GM12864 (cell line): ENCODE results near the gene MRPL18.
"Not testable (repeated sequence)": the region's sequence is repeated elsewhere in the genome, so short reads cannot be mapped to it uniquely, and the experiment has no call there.

Experiments used
- DNase-seq: peaks from one replicate; pipeline ENCODE4 v3.0.0-alpha.2; 2011; ENCODE audit warnings: low read depth
- H3K4me3 ChIP-seq: 2 replicates; pipeline ENCODE4 v1.5.1; 2011; ENCODE audit warnings: mild to moderate bottlenecking, low read depth, low read length, control low read depth
- TF ChIP-seq, protein P1 (sequence below): IDR thresholded peaks from 2 replicates; pipeline ENCODE4 v1.5.1; 2011; ENCODE audit warnings: low read depth, mild to moderate bottlenecking, moderate library complexity, low read length, control low read depth, inconsistent platforms; ENCODE audit errors: missing control alignments

The MRPL18 gene

DNA sequence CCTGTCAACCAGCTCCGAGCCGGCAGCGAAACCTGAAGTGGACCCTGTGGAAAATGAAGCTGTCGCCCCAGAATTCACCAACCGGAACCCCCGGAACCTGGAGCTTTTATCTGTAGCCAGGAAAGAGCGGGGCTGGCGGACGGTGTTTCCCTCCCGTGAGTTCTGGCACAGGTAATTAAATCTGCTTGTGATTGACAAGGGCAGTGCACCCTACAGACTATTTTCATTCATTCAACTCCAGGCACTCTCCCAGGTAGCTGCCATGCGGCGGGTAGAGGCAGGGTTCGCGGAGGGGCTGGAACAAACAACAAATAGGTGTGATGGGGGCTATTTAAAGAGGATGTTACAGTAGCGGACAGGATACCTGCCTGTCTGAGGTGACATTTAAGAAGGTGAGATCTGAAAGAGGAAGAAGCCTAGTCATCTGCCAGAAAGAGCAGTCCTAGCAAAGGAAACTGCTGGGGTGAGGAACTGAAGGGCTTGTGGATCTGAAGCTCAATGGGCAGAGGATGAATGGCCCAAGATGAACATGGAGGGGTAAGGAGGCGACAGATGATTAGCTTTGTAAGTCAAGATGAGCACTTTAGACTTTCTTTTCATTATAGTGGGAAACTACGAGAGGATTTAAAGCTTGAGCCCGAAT lies 810 bp downstream of the MRPL18 start:
- TF ChIP-seq, protein P1, sequence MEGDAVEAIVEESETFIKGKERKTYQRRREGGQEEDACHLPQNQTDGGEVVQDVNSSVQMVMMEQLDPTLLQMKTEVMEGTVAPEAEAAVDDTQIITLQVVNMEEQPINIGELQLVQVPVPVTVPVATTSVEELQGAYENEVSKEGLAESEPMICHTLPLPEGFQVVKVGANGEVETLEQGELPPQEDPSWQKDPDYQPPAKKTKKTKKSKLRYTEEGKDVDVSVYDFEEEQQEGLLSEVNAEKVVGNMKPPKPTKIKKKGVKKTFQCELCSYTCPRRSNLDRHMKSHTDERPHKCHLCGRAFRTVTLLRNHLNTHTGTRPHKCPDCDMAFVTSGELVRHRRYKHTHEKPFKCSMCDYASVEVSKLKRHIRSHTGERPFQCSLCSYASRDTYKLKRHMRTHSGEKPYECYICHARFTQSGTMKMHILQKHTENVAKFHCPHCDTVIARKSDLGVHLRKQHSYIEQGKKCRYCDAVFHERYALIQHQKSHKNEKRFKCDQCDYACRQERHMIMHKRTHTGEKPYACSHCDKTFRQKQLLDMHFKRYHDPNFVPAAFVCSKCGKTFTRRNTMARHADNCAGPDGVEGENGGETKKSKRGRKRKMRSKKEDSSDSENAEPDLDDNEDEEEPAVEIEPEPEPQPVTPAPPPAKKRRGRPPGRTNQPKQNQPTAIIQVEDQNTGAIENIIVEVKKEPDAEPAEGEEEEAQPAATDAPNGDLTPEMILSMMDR, result no peak
- peak overlapping the region; percentile 55 for H3K4me3 ChIP-seq
- no peak for DNase-seq

DNA sequence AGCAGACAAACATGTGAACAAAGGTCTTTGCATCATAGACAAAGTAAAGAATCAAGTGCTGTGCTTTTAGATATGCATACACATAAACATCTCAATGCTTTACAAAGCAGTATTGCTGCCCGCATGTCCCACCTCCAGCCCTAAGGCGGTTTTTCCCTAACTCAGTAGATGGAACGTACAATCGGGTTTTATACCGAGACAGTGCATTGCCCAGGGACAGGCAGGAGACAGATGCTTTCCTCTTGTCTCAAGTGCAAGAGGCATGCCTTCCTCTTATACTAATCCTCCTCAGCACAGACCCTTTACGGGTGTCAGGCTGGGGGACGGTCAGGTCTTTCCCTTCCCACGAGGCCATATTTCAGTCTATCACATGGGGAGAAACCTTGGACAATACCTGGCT lies 4.7 kb downstream of the MRPL18 start:
- not testable (repeated sequence) for DNase-seq, H3K4me3 ChIP-seq

DNA sequence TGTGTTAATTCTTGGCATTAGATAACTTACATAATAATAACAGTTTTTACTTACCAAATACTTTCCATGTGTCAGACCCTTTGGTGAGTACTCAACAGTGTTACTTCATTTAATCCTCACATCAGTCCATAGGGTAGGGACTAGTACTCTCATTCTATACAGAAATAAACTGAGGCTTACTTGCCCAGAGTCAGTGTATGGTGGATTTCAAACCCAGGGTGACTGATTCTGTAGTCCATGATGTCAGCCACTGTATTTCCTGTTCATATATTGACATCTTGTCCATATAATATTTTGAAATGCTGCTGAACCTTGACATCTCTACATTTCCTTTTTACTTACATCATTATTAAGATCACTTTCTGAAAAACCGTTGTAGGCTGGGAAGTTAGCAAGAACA lies 7.3 kb downstream of the MRPL18 start:
- no peak overlapping the region for H3K4me3 ChIP-seq
- TF ChIP-seq, protein P1, result no peak
- DNase-seq, result no peak

DNA sequence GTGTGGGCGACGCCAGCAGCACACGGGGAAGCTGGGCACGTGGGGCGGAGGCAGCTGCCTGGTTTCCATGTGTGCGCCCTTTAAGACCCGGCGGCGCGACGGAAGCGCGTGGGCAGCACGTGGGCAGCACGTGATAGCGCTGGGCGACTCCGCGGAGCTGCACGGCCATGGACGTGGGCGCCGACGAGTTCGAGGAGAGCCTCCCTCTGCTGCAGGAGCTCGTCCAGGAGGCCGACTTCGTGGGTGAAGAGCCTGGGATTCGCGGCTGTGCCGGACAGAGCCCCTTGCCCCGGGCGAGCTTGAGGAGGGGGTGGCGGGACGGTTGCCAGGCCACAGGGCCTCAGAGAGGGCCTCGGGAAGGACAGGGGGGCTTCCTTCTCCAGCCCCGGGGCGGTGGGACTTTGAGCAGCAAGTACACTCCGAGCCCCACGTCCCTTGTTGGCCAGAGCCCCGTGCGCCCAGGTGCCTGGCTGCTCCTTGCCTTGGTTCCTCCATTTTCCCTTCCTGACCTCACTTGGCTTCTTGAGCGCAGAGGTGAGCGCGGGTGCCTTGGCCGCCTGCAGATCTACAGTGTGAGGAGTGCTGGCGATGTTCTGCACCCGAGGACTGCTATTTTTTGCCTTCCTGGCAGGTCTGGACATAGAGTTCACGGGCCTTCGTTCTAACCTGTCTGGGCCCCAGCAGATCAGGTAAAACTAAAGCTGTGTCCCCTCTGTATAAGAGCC lies 10.0 kb downstream of the MRPL18 start, which contains the start of gene PNLDC1:
Gene PNLDC1 (plus strand): TSS at position 136 of the 725 bp plus-strand sequence. CDS start 32 bp downstream, at position 168.
- no peak within 1 kb of the TSS for H3K4me3 ChIP-seq
- no peak for DNase-seq
- TF ChIP-seq, protein P1, result no peak

DNA sequence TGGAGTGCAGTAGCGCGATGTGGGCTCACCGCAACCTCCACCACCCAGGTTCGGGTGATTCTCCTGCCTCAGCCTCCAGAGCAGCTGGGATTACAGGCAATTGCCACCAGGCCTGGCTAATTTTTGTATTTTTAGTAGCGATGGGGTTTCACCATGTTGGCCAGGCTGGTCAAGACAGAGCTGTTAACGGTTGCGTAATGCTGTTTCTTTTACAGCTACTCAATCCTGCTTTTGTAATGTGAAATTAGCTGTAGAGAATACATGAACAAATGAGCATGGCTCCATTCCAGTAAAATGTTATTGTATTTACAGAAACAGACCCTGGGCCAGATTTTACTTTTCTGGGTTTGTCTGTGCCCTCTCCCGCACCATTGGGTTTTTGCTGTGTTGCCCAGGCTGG lies 11.7 kb downstream of the MRPL18 start:
- no peak for DNase-seq
- TF ChIP-seq, protein P1, result no peak
- H3K4me3 ChIP-seq, result no peak overlapping the region

DNA sequence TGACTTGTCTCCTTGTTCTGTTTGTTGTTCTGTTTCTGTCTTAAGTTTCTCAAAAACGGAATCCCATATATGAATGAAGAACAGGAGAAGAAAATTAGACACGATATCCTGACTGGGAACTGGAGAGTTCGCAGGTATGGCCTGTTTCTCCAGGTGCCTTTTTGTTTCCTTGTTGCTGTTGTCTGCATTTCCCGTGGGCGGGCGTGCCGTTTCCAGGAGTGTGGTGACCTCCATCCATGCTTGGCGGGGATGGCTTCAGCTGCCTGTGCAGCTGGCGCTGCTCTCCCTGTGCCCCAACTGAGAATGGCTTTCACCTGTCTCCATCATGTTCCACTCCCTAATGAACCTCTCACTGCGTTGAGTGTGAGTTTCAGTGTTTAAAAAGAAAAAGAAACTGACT lies 14.2 kb downstream of the MRPL18 start:
- DNase-seq, result no peak

DNA sequence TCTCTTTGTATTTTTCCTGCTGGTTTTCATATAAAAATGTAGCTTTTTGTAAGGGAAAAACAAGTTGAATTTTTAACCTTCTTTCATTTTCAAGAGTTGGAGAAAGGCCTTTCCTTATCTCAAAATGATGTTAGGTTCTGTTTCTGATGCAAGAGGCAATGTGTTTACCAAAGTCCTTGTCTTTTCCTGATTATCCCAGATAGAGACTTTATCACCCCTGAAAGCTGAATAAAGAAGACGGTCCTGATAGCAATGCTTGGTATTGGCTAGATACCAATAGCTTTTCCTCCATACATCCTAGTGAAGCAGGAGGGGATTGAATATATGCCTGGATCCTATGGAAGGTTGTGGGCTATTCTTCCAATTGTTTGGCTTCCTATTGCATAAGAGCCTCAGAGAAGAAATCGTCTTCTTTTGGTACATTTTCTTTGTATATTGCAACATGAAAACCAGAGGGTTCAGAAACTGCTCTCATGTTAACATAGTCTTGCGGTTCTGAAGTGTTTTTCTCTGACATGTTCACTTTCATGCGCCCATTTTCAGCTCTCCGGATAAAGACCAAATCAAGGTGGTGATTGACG lies 15.3 kb downstream of the MRPL18 start:
- no peak overlapping the region for H3K4me3 ChIP-seq
- DNase-seq, result no peak
- TF ChIP-seq, protein P1, result no peak

More for the DNA sequence above, 14.2 kb downstream of the MRPL18 start:
- TF ChIP-seq, protein P1, result no peak
- no peak overlapping the region for H3K4me3 ChIP-seq
